A549 treated with Mapracorat at 1 μM for 4 hours (cell line): ENCODE results near the gene GLRX. TPM values are rescaled to one million over a fixed set of nuclear protein-coding genes. Genes with fewer than 3 reads are reported as not detected.

Source experiments
- total RNA-seq: library from RNA; stranded (reverse); fragments of 200-300 nt; extraction: Qiagen RNA extraction; gene quantifications from 5 replicates; pipeline ENCODE4 v1.2.3, GENCODE V29; 2022

The GLRX gene, protein sequence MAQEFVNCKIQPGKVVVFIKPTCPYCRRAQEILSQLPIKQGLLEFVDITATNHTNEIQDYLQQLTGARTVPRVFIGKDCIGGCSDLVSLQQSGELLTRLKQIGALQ
- total RNA-seq, result 74.3 to 132 TPM (median 76.5 TPM) in 5 replicates

DNA sequence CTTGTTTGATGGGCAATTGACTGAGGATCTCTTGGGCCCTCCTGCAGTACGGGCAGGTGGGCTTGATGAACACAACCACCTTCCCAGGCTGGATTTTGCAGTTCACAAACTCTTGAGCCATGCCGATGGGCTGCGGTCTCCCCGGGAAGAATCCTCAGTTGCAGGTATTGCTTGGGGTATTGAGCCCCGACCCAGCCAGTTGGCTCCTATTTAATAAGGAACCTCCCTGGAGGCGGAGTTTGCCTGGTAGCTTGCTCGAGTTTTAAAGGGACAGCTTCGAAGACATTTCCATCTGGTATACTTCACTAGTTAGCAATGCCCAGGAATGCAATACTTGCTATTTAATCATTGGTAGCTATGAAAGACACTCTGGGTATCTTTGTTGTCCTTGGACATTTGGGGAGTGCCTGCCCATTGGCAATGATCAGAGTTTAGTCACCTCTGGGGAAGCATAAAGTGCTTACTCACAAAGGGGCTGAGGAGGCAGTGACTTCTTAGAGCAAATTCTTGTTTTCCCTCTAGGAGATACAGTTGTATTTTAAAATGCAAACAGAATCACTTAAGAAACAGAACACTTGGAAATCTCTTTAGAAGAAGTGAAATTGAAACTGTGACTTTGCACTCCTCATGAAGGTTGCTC, at the start of gene GLRX:
Gene GLRX, minus strand, starts transcription at position 185 of the 640 bp plus-strand sequence. Its CDS starts 64 bp downstream, at position 121.

Other genes starting within 250 kb of the GLRX start
- gene GPR150, start 202.6 kb downstream of the GLRX start, total RNA-seq, result 0.14 to 0.29 TPM (median 0.15 TPM) in 4 of 5 replicates, not detected in the other
- 1.0 to 3.4 TPM (median 1.8 TPM) in 5 replicates for gene RFESD, start 175.9 kb downstream of the GLRX start, total RNA-seq
- 0.28 to 0.38 TPM in 2 of 5 replicates, not detected in the others for gene SPATA9, start 139.7 kb downstream of the GLRX start, total RNA-seq
- gene RHOBTB3, start 91.4 kb downstream of the GLRX start, total RNA-seq, result 7.6 to 13.2 TPM (median 9.9 TPM) in 5 replicates
- 24.4 to 39.0 TPM (median 32.7 TPM) in 5 replicates for gene ELL2, start 139.1 kb upstream of the GLRX start, total RNA-seq